ENCODE data around the gene RAPGEF5.

GRCh38 chr7:22354462-22354861 is 2.5 kb downstream of the RAPGEF5 start:
- no peak for TF ChIP-seq GATA1 (IDR thresholded peaks at IDR 0.05; ENCODE audit: low read depth, low read length)
- no peak for TF ChIP-seq POLR2A (IDR thresholded peaks at IDR 0.05; ENCODE audit: low read length)

Measured in erythroblast (primary cell).